HG02840 (cell line): ENCODE measurements around the gene MOB3B.

ENCODE experiments used
- ATAC-seq: cut with Tn5 transposase; IDR thresholded peaks from one replicate; pipeline ENCODE4 v1.9.1; 2021; ENCODE audit warnings: mild to moderate bottlenecking, moderate library complexity, moderate number of reproducible peaks; ENCODE audit not compliant: unreplicated experiment, low FRiP score

MOB3B gene

DNA sequence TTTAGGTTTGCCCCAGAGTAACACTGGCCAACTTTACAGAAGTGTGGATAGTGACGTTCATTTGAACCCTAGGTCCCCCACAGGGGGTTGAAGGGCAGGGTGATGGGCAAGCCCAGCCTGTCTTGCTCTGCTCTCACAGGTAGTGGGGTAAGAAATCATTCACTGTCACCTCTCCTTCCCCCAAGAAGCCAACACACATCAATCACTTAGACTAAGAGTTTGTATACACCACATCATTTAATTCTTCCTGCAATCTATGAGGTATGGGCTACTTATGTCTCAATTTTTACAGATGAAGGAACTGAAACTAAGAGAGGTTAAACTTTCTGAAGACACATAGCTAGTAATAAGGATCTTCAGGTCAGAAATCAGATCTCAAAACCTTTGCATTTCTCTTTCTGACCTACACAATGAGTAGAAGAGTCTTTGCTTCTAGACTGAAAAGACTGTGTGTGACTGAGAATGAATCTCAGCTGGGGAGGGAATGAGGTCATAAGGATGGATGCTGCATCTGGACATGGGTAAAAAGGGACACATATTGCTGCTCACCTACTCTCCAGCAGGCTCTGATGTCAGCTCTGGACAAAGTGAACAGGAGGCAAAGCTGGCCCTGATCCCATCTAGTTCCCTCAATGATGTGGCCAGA lies 151.7 kb downstream of the MOB3B start:
- ATAC-seq, result peak; percentile 86

GRCh38 chr9:27377147-27377807 lies 152.3 kb downstream of the MOB3B start:
- peak; percentile 38 for ATAC-seq

DNA sequence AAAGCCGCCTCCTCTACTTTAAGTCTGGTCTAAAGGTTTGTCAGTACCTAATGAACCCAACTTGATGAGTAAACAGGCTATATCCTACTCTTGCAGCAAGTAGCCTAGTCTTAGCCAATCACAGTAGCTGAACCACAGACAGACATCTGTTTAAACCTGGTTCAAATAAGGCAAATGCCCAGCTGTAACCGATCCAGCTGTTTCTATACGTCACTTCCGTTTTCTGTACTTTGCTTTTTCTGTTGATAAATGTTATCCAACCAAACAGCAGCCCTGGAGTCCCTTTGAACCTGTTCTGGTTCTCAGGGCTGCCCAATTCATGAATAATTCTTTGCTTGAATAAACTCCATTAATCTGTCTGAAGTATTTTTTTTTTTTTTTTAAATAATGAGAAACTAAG lies 155.8 kb downstream of the MOB3B start:
- ATAC-seq, result no peak

DNA sequence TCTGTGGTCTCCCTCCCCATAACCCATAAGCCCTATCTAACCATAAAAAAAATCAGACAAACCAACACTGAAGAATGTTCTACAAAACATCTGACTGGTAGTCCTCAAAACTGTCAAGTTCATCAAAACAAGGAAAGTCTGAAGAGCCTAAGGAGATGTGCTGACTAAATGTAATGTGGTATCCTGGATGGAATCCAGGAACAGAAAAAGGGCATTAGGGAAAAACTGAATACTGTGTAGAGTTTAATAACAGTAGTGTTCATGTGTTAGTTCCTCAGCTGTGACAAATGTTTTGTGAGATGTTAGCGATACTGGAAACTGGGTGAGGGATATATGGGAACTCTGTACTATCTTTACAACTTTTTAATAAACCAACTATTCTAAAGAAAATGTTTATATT lies 157.0 kb downstream of the MOB3B start:
- ATAC-seq, result no peak

- no peak for ATAC-seq
Observed at GRCh38 chr9:27371382-27371781, 158.2 kb downstream of the MOB3B start.

DNA sequence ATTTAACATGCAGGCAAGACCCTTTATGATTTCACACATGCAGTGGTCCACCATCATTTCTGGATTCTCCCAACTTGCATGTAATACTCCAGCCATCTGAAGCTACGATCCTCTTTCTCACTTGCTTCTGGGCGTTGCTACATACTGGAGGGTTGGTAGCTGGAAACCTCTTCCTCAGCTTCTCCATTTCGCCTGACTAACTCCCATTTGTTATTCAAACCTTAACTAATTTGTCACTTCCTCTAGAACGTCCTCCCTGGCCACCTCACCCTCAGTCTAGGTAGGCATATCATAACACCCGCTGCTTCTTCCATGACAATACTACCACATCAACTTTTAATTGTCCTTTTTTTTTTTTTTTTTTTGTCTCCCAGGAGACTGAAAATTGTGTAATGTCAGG lies 160.0 kb downstream of the MOB3B start:
- no peak for ATAC-seq

DNA sequence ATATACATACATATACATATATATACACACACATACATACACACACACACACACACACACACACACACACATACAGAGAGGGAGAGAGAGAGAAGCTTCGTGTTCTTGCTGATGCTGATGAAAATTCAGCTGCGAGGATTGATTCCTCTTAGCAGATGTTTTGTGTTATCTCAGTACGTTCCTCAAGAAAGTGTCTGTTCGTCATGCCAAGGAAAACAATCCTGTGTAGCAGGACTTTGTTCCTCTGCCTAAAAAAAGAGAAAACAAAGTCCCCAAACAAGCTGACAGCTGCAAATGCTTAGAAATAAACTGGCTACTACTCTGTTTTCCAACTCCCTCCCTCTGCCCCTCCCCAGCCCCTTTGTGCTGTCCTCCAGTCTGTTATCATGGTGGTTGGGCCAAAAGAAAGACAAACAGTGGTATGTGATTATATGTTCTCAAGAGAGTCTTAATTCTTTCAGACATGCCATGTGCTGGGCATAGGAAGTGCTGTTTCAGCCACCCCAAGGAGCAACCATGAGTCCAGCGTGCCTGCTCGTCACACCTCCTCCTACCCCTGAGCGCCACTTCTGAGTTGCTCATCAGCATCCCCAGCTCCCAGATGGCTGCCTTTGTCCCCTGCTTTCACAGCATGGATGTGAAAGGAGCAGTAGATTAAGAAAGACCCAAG lies 161.2 kb downstream of the MOB3B start:
- ATAC-seq, result no peak

DNA sequence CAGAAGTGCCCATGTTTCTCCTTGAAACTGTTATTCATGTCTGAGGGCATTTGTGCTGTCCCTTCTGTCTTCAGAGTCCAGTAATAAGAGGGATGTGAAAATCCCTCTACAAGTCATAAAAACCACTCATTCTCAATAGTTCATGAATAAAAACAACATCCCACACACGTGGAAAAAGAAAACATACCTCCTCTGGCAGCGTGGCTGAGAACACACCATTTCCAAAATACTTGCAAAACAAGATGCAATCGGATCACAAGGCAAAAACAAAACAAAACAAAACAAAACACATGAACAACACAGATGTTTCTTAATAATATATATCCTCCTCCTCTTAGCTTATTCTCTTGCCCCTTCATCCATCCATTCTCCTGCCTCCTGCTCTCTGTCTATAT lies 161.7 kb downstream of the MOB3B start:
- no peak for ATAC-seq

DNA sequence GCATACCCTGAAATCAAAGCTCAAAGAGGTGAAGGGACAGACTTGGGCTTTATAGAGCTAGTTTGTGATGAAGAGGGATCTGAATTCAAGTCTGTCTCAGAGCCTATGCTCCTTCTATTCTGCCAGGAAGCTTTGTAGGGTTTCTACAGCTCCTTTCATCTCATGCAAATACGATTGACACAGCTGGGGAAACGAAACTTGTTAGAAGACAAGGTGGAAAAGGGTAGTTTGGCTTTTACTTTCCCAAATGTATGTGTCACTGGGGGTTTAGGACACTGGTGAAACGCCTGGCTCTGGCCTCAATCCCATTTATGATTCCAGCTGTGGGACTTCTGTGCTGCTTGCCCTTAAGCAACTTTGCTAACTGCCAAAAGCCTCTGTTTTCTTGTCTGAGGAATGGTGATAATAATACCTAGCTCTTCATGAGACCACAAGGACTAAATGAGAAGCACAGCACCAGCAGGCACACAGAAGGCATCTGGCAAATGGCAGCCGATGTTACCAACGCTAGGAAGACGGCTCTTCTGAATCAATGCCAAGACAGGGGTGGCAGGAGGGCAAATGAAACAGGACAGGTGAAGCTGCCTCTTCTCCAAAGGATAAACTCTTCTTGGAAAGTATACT lies 162.3 kb downstream of the MOB3B start:
- peak; percentile 73 for ATAC-seq

DNA sequence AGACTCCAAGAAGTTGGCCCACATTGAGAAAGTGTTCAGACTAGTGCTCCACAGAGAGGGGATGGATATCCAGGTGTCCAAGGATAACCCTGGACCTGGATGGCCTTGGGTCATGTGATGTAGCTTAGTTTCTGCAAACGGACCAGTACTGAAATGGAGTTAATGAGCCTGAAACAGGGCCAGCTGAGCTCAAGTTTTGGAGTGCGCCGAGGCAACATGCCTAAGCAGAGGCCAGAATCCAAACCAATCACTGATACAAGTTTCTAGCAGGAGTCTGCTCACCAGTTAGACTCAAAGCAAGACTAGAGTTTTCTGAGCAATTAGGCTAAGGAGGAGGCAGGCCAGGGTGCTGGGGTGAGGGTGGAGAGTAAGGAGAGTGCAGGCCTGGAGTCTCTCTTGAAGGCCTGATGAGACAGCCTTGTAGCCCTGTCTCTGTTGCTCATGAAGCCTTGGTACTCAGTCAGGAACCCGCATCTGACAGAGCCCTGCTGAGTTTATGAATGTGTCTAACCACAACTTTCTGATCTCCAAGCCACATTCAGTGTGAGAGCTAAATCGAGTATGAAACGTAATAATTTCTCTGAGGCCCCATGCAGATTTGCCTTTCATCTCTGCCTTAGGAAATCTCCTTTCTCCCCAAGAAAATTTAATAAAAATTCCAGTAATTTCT lies 163.8 kb downstream of the MOB3B start:
- ATAC-seq, result peak; percentile 79

DNA sequence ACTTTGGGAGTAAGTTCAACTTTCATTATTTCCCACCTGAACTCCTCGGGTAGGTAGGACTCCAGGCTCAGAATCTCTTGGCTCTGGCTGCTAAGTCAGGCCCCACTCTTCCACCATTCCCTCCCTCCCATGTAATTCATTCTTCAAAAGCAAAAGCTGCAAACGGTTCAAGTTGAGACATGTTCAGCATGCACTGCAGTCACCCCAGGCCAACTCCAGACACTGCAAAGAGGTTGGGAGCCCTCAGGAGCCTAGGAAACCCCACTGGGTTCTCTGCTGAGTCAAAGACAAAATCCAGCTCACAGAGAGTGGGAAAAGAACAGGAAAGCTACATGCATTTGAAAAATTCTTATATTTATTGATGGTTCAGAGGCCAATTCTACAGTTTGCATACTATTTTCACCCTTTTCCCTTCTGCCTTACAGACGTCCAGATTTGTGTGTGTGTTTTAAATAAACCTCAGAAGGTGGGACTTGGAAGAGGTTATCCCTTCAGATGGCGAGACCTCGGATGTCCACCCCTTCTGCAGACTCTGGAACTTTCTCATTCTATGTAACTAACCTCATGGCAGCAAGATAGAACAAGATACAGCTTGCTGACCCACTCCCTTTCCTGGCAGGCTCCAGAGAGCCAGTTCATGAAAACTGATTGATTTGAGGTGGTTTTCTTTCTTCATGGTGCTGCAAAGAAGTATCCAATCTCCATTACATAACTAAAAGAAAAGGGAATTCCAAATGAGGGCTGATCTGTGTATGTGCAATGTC lies 167.0 kb downstream of the MOB3B start:
- no peak for ATAC-seq

- no peak for ATAC-seq
Observed at GRCh38 chr9:27361492-27361891, 168.1 kb downstream of the MOB3B start.

DNA sequence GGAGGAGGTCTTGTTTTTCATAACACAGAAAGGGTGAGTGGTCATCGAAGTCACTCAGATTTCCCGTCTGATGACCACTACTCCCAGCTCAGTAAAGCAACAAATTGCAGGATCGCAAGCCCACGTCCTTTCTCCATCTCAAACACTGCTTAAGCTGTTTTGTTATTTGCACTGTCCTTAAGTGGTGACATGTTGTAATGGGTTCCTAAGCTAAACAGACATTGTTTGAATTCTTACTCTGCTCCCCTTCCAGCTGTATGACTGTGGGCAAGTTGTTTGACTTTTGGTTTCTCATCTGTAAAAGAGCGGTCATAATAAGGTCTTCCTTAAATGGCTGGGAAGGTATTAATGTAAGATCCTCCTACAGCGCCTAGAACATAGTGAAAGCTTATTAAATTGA lies 169.9 kb downstream of the MOB3B start:
- ATAC-seq, result no peak

DNA sequence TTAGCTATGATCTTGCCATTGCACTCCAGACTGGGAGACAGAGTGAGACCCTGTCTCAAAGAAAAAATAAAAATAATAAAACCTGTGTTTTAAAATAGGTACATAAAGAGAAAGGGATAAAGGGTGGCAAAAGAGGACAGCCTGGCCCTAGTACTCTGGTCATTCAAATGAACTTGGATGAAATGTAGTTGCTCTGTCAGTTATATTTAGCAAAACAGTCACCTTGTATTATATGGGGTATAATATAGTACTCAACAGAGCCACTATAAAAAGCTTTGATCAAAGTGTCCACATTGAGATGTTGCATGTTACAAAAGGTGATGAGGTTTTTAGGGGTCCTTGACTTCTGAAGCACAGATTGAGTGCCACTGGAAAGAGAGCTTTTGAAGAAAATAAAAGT lies 171.6 kb downstream of the MOB3B start:
- no peak for ATAC-seq

GRCh38 chr9:27356446-27356845 lies 173.2 kb downstream of the MOB3B start:
- ATAC-seq, result no peak

DNA sequence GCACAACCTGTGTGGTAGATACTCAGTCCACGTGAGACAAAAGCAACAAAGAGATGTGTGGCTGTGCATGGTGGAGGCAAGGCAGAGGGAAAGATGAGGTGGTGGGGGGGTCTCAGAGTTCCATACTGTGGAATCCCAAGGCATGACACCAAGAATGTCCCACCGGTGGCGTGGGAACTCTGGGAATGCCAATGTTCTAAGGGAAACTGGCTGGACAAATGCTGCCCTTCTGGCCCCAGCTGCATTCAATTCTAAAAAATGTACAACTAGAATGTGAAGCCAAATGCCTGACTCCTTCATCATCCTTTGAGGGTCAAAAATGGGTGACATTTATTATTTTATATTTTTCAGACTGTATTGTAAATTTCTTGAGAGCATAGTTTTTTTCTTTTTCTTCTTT lies 174.4 kb downstream of the MOB3B start:
- ATAC-seq, result no peak

GRCh38 chr9:27353474-27354229 lies 176.0 kb downstream of the MOB3B start:
- peak; percentile 68 for ATAC-seq

DNA sequence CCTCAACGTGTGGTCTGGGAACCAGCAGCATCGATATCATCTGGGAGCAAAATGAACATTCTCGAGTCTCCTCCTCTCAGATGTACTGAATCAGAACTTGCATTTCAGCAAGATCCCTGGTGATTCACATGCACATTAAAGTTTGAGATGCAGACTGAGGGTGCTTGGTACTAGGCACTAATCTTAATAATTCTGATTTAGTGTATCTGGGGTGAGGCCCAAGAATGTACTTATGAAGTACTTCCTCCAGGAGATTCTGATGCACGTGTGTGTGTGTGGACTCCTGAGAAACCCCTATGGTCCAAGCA lies 176.5 kb downstream of the MOB3B start:
- ATAC-seq, result no peak

GRCh38 chr9:27352457-27353165 lies 177.0 kb downstream of the MOB3B start:
- no peak for ATAC-seq
